Stimulated activated CD8-positive, alpha-beta memory T cell treated with anti-CD3 and anti-CD28 coated beads, Interleukin-7, amount 100 ng/mL, for 1 hour (primary cell): Measurements from ENCODE around the gene C20orf204.
"Not testable (repeated sequence)": the region's sequence is repeated elsewhere in the genome, so short reads cannot be mapped to it uniquely, and the experiment has no call there.

Experiments used
- DNase-seq, 2 donors: peaks; one replicate each; pipeline ENCODE4 v3.0.0-alpha.2; 2020; ENCODE audit warnings: low read depth in 2 of 2

C20orf204 gene, protein sequence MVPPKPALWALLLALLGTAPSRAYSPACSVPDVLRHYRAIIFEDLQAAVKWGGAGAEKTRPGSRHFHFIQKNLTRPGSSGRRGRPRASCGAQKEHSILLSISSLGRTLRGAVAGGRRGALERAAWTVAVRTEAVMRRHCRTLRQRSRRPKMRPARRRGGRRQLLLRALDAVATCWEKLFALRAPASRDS

DNA sequence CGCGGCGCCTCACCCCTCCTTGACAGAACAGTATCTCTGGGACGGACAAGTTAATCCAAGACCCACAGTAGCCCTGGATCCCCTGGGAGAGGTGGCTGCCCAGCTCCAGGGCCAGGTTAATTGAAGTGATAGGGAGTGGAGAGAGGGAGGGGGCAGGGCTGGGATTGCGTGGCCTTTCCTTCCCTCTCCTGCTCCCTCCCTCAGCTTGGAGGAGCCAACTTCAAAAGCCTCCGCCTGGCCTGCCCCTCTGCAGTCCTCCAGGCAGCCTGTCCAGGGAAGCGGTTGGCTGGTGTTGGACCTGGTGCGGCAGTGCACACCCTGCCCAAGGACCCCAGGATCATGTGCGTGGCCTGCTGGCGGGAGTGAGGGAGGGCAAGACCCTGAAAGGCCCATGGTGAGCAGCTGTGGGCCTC, at the start of gene C20orf204:
C20orf204 (plus strand) TSS at position 250 of the 413 bp plus-strand sequence; CDS start at position 392, 142 bp downstream.
- no peak for DNase-seq

DNA sequence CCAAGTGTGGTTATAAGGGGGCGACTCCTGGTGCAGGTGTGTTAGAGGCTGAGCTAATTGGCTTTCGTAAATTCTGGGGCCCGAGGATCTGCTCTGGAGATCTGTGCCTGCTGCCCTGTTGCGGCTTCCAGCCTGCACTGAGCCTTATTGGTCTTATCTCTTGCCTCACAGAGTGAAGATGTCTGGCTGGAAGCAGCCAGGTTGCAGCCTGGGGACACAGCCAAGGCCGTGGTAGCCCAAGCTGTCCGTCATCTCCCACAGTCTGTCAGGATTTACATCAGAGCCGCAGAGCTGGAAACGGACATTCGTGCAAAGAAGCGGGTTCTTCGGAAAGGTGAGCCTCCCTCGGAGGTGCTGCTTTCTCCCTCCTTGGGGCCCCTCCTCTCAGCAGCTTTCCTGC, 35.1 kb upstream of the C20orf204 start:
- DNase-seq: no peak

DNA sequence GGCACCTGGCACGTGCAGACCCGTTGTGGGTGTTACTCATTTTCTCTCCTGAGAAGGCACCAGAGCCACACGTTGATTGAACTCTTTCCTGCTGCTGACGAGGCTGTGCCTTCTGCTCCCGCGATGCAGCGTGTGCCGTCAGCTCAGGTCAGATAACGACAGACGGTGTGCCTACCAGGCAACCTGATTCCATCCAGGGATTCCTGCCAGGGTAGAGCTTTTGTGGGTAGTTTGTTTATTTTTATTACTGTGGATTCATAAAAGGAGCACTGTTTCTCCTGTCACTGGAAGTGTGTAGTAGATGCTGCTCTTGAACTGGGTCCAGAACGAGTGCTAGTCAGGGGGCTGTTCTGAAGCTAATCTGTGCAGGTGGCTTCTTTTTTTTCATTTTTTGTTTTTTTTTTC, 34.4 kb upstream of the C20orf204 start:
- no peak for DNase-seq

DNA sequence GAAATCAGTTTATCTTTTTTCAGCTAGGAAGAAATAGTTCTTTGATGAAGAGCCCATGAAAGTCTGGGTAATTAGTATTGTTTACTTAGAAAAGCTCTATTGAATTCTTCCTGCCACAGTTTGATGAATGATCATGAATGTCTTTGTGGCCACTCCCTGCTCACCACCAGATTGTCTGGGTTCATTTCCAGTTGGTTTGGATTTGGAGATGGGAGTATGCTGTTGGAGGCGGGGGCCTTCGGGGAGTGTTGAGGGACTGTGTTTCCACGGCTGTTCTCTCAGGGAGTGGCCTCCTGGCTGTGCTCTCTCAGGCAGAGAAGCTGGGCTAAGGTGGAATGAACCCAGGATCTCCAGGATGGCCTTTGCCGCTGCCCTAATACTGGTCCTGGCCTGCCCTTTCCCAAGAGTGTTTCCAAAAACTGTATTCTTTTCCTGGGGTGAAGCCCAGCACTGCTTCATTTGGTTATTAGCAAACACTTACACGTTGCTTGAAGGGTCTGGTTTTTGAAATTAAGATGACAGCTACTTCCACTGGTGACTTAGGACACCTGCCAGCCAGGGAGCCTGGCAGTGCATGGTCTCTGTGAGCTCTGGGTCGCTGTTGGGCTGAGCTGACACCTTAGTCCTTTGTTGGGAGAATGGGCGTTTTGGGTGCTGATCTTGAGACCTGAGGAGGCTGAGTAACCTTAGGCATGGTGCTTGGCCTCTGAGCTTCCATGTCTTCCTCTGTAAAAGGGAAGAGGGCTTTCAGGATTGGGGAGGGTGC, 31.8 kb upstream of the C20orf204 start:
- no peak for DNase-seq

DNA sequence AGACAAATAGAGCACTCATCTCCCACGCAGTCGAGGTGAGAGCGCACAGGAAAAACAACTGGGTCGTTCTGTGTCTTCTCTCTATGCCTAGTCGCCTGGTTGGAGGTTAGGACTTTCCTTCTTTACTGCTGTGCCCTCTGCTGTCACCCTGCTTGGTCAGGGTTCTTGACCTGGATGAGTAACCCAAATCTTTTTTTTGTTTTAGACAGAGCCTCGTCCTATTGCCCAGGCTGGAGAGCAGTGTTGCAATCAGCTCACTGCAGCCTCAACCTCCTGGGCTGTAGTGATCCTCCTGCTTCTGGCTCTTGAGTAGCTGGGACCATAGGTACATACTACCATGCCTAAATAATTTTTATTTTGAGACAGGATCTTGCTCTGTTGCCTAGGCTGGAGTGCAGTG, 30.6 kb upstream of the C20orf204 start:
- DNase-seq: no peak

DNA sequence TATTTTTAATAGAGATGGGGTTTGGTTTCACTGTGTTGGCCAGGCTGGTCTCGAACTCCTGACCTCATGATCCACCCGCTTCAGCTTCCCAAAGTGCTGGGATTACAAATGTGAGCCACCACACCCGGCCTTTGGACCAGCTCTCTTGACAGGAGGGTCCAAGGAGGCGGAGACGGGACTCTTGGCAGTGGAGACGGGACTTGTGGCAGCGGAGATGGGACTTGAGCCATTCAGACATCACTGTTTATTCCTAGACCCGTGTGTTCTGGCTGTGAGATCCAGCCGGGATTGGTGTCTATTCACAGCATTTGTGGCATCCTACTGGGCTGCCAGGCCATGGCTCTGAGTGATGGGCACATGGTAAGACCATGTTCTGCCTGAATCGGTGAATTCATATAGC, 29.5 kb upstream of the C20orf204 start:
- DNase-seq: no peak

DNA sequence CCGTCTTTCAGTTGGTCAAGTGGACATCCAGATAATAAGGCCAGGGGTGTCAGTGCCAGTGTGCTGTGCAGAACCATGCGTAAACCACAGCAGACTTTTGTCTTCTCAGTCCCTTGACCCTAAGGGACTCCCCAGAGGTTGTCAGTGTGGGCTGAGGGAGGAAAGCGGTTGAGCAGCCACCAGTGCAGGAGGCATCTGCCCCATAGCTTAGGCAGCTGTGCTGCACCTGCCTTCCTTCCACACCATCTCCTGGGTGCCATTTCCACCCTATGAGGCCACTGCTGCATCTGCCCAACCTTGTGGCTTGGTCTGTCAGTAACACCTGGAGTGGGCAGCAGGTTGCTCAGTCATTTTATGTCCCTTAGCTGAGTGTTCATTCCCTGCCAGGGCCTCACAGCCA, 29.1 kb upstream of the C20orf204 start:
- no peak for DNase-seq

DNA sequence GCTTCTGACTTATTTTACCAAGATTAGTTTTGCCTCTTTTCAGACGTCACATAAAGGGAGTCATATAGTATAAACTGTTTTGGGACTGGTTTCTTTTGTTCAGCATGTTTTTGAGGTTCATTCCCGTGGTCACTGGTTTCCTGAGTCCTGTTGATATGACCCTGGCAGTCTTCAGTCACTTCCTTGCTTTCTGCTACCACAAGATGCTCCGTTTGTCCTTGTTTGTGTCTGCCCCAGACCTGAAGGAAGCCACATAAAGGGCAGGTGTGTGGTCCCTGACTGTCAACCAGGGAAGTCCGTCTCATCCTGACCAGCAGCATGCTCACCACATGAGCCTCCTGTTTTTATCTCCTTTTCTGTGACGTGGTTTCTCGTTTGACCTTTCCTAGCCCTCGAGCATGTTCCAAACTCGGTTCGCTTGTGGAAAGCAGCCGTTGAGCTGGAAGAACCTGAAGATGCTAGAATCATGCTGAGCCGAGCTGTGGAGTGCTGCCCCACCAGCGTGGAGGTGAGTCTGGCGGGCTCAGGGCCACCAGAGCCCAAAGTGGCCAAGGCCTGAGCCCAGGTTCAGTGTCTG, 26.1 kb upstream of the C20orf204 start:
- DNase-seq: no peak

DNA sequence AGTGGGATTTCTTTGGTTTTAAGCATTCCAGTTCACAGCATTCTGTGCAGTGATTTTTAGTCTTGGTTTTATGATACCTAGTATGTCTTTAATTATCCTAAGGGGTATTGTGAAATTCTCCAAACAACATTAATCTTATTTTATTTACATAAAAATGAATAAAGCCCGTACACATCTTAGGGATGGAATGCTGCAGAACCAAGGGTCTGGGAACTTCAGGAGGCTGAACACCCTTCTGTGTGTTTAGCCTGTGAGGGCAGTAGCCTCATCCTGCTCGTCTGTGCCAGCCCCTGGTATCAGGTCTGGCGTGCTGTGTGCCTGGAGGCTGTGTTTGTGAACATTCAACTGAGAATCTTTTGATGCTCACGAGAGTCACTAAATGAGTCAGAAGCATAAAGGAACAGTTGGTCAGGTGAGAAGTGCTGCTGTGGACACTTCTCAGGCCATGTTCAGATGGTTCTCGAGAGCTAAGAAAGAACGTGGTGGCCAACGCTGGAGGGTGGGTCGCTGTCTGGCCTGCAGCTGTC, 25.2 kb upstream of the C20orf204 start:
- no peak for DNase-seq

DNA sequence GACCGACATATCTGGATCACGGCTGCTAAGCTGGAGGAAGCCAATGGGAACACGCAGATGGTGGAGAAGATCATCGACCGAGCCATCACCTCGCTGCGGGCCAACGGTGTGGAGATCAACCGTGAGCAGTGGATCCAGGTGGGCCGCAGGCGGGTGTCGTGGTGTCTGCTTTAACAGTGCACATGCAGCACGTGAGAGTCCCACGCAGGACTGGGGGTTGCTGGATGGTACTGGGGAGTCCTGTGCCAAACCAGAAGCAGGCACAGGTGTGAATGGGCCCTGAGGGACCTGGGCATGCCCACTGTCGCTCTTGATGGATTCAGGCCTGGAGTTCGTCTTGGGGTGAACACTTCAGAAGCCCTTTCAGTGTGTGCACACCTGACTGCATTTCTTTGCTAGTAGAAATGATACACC, 24.6 kb upstream of the C20orf204 start:
- no peak for DNase-seq

DNA sequence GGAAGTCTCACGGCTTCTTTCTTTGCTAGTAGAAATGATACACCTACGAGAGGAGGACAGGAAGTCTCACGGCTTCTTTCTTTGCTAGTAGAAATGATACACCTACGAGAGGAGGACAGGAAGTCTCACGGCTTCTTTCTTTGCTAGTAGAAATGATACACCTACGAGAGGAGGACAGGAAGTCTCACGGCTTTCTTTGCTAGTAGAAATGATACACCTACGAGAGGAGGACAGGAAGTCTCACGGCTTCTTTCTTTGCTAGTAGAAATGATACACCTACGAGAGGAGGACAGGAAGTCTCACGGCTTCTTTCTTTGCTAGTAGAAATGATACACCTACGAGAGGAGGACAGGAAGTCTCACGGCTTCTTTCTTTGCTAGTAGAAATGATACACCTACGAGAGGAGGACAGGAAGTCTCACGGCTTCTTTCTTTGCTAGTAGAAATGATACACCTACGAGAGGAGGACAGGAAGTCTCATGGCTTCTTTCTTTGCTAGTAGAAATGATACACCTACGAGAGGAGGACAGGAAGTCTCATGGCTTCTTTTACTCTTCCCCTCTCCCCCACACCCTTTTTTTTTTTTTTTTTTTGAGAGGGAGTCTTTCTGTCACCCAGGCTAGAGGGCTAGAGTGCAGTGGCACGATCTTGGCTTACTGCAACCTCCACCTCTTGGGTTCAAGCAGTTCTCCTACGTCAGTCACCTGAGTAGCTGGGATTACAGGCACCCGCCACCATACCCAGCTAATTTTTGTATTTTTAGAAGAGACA, 23.4 kb upstream of the C20orf204 start:
- DNase-seq: not testable (repeated sequence)

DNA sequence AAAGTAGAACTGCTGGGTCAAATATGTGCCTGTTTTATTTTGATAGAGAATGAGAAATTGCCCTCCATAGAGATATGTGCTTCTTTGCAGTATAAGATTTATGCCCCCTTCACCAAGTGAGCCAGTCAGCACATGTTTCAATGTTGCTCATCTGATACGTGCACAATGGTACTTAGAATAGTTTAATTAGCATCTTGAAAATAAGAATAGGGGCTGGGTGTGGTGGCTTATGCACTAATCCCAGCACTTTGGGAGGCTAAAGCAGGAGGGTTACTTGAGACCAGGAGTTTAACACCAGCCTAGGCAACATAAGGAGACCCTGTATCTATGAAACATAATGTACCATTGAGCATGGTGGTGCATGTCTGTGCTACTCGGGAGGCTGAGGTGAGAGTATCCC, 20.3 kb upstream of the C20orf204 start:
- no peak for DNase-seq

DNA sequence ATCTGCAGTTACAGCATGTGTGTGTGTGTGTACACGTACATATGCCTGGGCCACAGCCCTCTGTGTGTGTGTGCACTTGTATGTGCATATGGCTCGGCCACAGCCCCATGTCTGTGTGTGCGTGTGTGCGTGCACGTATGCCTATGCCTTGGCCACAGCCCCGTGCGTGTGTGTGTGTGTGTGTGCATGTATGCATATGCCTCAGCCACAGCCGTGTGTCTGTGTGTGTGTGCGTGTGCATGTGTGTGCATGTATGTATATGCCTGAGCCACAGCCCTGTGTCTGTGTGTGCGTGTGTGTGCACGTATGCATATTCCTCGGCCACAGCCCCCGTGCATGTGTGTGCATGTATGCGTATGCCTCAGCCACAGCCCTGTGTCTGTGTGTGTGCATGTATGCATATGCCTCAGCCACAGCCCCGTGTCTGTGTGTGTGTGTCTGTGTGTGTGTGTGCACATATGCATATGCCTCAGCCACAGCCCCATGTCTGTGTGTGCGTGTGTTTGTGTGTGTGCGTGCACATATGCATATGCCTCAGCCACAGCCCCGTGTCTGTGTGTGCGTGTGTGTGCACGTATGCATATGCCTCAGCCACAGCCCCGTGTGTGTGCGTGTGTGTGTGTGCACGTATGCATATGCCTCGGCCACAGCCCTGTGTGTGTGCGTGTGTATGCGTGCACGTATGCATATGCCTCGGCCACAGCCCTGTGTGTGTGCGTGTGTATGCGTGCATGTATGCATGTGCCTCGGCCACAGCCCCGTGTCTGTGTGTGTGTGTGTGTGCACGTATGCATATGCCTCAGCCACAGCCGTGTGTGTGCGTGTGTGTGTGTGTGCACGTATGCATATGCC, 14.6 kb upstream of the C20orf204 start:
- DNase-seq: no peak

DNA sequence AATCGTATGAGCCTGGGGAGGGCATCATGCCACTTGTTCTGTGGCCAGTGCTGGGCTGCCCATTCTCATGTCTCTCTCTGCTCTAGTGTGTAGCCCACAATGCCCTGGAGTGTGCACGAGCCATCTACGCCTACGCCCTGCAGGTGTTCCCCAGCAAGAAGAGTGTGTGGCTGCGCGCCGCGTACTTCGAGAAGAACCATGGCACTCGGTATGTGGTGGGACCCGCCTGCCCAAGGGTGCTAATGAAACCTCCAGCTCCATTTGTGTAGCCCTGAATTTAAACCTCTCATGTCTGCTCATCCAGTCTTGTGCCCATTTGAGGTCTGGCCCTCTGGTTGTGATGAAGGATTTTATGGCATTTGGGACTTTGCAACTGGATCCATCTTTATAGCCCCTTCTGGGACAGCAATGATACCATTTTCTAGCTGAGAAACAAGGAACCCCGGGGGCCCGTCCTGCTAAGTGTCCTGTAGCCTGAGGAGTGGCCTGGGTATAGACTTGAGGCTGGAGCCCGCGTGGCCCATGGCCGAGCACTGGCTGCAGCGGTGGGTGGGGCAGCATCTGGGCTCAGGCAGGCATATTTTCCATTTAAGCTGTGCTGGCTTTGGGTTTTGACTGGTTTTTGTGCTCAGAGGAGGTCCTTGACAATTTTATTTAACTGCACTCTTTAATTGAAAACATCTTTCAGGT, 13.2 kb upstream of the C20orf204 start:
- no peak for DNase-seq

DNA sequence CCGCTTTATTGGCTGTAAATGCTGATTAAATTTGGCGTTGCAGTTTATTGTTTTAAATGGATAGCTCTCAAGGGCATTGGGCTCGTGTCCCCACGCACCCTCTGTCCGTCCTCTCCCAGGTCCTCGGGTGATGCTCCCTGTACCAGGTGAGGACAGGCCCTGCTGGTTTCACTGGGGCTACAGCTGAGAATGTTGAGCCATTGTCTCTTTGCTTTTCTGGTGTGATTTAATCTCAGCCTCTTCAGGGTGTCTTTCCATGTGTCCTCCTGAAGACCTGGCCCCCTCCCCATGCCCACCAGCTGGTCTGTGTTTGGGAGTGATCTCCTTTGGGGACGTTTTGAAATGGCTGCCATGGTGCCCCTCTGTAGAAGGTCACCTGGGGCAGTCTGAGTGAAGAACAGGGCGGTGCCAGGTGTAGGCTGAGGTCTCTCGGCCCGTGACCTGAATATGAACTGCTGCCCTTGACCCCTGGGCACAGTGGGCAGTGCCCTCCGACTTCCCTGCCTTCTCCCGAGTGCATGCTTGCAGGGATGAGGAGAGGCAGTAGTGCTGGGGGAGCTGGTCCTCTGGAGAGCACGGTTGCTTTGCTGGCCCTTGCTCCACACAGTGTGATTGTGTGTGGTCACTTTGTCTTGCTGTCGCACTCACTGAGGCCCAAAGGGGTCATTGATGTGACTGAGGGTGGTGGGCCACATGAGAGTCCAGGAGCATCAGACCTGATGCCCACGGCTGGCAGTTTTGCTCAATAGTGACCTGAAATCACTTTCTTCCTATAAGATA, 12.4 kb upstream of the C20orf204 start:
- DNase-seq: no peak

DNA sequence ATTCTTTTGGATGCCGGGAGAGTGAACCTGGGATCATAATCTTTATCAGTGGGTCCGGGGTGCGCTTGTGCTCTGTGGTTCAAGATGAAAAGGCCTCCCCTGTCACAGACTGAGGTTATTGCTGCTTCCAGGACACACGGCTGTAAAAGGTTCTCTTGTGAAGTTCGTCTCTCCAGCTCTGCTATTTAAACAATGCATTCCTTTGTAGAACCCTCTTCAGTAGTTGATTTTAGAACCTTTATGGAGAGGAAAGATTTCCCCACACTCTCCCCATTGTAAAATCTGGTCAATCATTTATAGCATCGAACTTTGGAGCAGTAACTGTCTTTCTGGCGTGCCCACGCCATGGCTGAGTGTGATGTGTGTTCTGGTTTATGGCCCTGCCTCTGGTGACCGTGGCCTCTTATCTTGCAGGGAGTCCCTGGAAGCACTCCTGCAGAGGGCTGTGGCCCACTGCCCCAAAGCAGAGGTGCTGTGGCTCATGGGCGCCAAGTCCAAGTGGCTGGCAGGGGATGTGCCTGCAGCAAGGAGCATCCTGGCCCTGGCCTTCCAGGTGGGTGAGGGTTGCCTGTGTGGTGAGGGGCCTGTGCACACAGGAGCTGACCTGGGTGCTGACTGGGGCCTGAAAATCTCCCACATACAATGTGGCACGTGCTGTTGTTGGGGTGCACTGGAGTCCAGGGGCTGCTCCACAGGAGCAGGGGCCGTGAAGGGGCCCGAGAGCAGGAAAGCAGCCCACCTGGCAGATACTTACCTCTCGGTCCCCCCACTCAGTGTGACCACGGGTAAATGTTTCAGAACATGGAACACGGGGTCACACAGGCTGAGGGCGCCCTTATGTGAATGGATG, 11.6 kb upstream of the C20orf204 start:
- DNase-seq: no peak

DNA sequence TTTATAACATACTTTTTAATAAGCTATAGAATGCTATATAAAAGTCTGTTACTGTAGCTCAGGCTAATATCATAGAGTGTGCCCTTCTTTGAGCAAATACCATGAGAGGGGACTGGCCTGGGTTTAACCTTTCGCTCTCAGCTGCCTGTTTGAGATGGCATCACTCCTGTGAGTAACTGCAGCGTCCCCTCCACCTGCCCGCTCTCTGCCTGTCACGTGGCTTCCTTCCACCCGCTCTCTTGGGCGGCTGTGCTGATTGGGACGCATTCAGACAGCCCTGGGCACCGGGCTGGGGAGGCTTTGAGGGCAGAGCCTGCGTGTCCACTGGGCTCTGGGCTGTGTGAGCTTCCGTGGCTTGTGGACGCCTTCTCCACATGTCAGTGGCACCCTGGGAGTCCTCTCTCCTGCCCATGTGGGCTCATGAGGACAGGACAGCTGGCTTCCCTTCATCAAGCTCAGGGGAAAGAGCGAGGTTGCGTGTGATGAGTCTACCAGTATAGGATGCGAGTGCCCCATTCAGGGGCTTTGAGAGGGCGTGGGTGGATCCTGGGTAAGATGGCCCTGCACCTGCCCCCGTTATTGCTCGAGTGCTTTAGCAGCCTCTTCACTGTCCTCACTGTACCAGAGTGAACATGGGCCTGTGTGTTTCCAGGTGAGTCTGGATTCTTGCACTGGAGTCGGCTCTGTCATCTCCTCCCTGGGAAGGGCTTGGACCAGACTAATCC, 10.7 kb upstream of the C20orf204 start:
- no peak for DNase-seq

DNA sequence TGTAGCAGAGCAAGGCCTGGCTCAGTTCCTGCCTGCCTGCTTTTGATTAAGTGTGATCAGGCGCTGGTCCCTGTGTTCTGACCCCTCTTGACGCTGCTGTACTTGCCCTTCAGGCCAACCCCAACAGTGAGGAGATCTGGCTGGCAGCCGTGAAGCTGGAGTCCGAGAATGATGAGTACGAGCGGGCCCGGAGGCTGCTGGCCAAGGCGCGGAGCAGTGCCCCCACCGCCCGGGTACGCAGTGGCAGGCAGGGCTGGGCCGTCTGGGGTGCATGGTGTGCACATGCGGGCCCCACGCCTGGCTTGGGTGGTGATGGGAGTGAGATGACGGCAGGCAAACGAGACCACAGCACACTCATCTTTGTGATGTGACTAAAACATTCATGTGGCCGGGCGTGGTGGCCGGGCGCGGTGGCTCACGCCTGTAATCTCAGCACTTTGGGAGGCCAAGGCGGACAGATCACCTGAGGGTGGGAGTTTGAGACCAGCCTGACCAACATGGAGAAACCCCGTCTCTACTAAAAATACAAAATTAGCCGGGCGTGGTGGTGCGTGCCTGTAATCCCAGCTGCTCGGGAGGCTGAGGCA, 10.1 kb upstream of the C20orf204 start:
- no peak for DNase-seq
